GM12878 (cell line): ENCODE data around the gene KCTD2. TPM values are rescaled to one million over a fixed set of nuclear protein-coding genes. Genes with fewer than 3 reads are reported as not detected.
A peak's percentile ranks its signal among the peaks of the same experiment; 100 is the strongest.

Experiments
- ATF7 ChIP-seq: fragments of 450-650 bp; IDR thresholded peaks from 2 replicates; pipeline ENCODE4 v1.6.1; 2016; ENCODE audit warnings: low read depth, mild to moderate bottlenecking
- EGR1 ChIP-seq, 2 experiments: IDR thresholded peaks; 1 replicate in 1 of 2; 2 replicates in 1 of 2; pipeline ENCODE4 v1.6.1; 2011 to 2012; ENCODE audit warnings: low read depth in 2 of 2, low read length in 2 of 2, borderline replicate concordance in 1 of 2, mild to moderate bottlenecking in 1 of 2, moderate library complexity in 1 of 2
- HCFC1 ChIP-seq: fragments of 150-350 bp; IDR thresholded peaks from 2 replicates; pipeline ENCODE4 v1.6.1; 2014; ENCODE audit warnings: low read length
- JUNB ChIP-seq: IDR thresholded peaks from 2 replicates; pipeline ENCODE4 v1.6.1; 2016; ENCODE audit warnings: antibody characterized with exemption, mild to moderate bottlenecking
- MEF2A ChIP-seq: IDR thresholded peaks from 2 replicates; pipeline ENCODE4 v1.6.1; 2011; ENCODE audit warnings: low read depth, mild to moderate bottlenecking, low read length, moderate library complexity; ENCODE audit not compliant: insufficient read depth
- NBN ChIP-seq: fragments of 450-650 bp; IDR thresholded peaks from 2 replicates; pipeline ENCODE4 v1.6.1; 2016
- NFYB ChIP-seq: IDR thresholded peaks from 2 replicates; pipeline ENCODE4 v1.6.1; 2011; ENCODE audit warnings: low read depth, mild to moderate bottlenecking, low read length, improper control_type of control experiment, moderate library complexity; ENCODE audit not compliant: insufficient read depth
- NR2C1 ChIP-seq: fragments of 450-650 bp; IDR thresholded peaks from 2 replicates; pipeline ENCODE4 v1.6.1; 2017; ENCODE audit warnings: antibody characterized with exemption, mild to moderate bottlenecking, moderate library complexity
- NR2C2 ChIP-seq: IDR thresholded peaks from 2 replicates; pipeline ENCODE4 v1.6.1; 2011; ENCODE audit warnings: borderline replicate concordance, low read depth; ENCODE audit not compliant: control insufficient read depth, insufficient read length
- PAX8 ChIP-seq: fragments of 450-650 bp; IDR thresholded peaks from 2 replicates; pipeline ENCODE4 v1.6.1; 2017; ENCODE audit warnings: mild to moderate bottlenecking, moderate library complexity
- SMAD1 ChIP-seq: fragments of 450-650 bp; IDR thresholded peaks from 2 replicates; pipeline ENCODE4 v1.6.1; 2018; ENCODE audit warnings: mild to moderate bottlenecking, low read depth; ENCODE audit not compliant: partially characterized antibody
- SMC3 ChIP-seq: IDR thresholded peaks from 2 replicates; pipeline ENCODE4 v1.6.1; 2011; ENCODE audit warnings: low read length, improper control_type of control experiment, borderline replicate concordance
- SREBF2 ChIP-seq: IDR thresholded peaks from 2 replicates; pipeline ENCODE4 v1.6.1; 2012; ENCODE audit warnings: mild to moderate bottlenecking, low read length
- SUPT20H ChIP-seq: IDR thresholded peaks from 2 replicates; pipeline ENCODE4 v1.6.1; 2011; ENCODE audit warnings: low read depth, mild to moderate bottlenecking, low read length, moderate library complexity, borderline replicate concordance; ENCODE audit not compliant: control insufficient read depth
- SUZ12 ChIP-seq: fragments of 200-600 bp; sonication (generic); IDR thresholded peaks from one replicate; pipeline ENCODE4 v1.6.1; 2018; ENCODE audit warnings: antibody characterized with exemption, mild to moderate bottlenecking; ENCODE audit not compliant: unreplicated experiment
- ZNF622 ChIP-seq: fragments of 450-650 bp; IDR thresholded peaks from 2 replicates; pipeline ENCODE4 v1.6.1; 2017; ENCODE audit warnings: mild to moderate bottlenecking, inconsistent platforms
- ZSCAN29 ChIP-seq: fragments of 450-650 bp; IDR thresholded peaks from 2 replicates; pipeline ENCODE4 v1.6.1; 2017; ENCODE audit warnings: mild to moderate bottlenecking, moderate library complexity
- polyA plus RNA-seq, 11 experiments: library from polyadenylated mRNA; depleted of rRNA in 4 of 11; unstranded in 6 of 11; stranded (reverse) in 5 of 11; fragments of >200 nt; fragmentation: Nextera tagmentation in 4 of 11; fragmentation: Illumina TruSeq in 1 of 11; extraction: Ambion mirVana in 4 of 11; extraction: Trizol in 1 of 11; gene quantifications; 1 replicate in 1 of 11; 2 replicates in 10 of 11; pipeline versions ENCODE4 v1.2.1 to v1.2.3, GENCODE V29; 2011 to 2016; ENCODE audit warnings: inconsistent platforms in 2 of 11, missing spikeins in 2 of 11, low read depth in 1 of 11
- total RNA-seq, 4 experiments: library from RNA; depleted of rRNA in 3 of 4; stranded (reverse); fragments of >200 nt in 3 of 4; fragmentation: Illumina TruSeq in 1 of 4; extraction: Trizol in 1 of 4; gene quantifications; 2 replicates each; pipeline versions ENCODE4 v1.2.1 to v1.2.3, GENCODE V29; 2013 to 2021
- TF ChIP-seq, protein P1 (sequence below): IDR thresholded peaks from 2 replicates; pipeline ENCODE4 v1.6.1; 2011; ENCODE audit warnings: low read depth, mild to moderate bottlenecking, low read length, moderate library complexity, borderline replicate concordance; ENCODE audit errors: extremely low read depth
- TF ChIP-seq, protein P2 (sequence below): fragments of 450-650 bp; IDR thresholded peaks from 2 replicates; pipeline ENCODE4 v1.6.1; 2018; ENCODE audit warnings: borderline replicate concordance, mild to moderate bottlenecking; ENCODE audit not compliant: partially characterized antibody
- TF ChIP-seq, protein P3 (sequence below): fragments of 450-650 bp; formaldehyde crosslinking; IDR thresholded peaks from 2 replicates; pipeline ENCODE4 v1.4.0; 2022; ENCODE audit warnings: mild to moderate bottlenecking, moderate library complexity
- TF ChIP-seq, protein P4 (sequence below): IDR thresholded peaks from 2 replicates; pipeline ENCODE4 v1.6.1; 2012; ENCODE audit warnings: low read depth, low read length, improper control_type of control experiment

Gene KCTD2
- total and polyA plus RNA-seq, 10 of the 15 experiments (the other 5 are each of a cell fraction or from before 2014, with no cell fraction given): 1.5 to 27.5 (median 13.7) TPM

DNA sequence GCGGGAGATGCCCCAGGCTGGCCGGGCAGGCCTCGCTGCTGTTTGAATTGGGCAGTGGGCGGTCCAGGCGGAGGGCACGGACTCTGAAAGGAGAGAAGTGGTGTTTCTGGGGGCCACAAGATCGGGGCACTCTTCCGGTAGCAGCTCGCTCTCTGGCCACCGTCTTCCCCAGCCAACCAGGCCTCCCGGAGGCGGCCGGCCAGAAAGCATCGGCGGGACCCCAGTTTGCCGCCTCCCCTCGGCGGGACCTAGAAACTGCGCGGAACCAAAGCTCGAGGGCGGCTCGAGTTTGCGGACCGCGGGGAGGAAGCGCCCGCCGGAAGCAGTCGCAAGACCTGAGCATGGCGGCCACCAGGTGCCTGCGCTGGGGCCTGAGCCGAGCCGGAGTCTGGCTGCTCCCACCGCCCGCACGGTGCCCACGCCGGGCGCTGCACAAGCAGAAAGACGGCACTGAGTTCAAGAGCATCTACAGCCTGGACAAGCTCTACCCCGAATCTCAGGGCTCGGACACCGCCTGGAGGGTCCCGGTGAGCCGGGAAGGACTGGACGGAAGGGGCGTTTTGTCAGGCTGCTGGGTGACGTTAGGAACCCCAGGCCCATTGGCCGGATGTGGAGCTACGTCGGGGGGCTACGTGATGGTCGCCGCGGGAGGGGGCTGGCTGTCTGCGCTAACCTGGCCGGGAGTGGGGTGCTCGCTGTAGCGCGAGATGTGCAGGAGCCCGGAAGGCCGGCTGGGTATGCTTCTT, 34.5 kb upstream of the KCTD2 start, which contains the start of gene MRPL58 (continued):
- TF ChIP-seq, protein P1, sequence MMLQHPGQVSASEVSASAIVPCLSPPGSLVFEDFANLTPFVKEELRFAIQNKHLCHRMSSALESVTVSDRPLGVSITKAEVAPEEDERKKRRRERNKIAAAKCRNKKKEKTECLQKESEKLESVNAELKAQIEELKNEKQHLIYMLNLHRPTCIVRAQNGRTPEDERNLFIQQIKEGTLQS: no peak
- TF ChIP-seq ATF7: peak; percentile 21; the same call in 1 of the 2 replicates
- TF ChIP-seq EGR1 (IDR thresholded peaks at IDR 0.05; ENCODE audit: borderline replicate concordance in 1 of 2, low read depth in 2 of 2, low read length in 2 of 2): peak; percentile 48 to 67; a peak in 2 of 3 replicates
- TF ChIP-seq SMC3: peak; percentile 38; the same call in 1 of the 2 replicates
- peak; percentile 88 for TF ChIP-seq NR2C1
- no peak for TF ChIP-seq ZNF622
- TF ChIP-seq NR2C2: no peak
- TF ChIP-seq PAX8: no peak
- peak; percentile 84 for TF ChIP-seq HCFC1
- 0 out of 2 replicates have a peak, but pooled peaks have one; percentile 43 for TF ChIP-seq SREBF2
- peak; percentile 10 for TF ChIP-seq SMAD1
- TF ChIP-seq NFYB: no peak
- no peak for TF ChIP-seq ZSCAN29
- peak; percentile 79 for TF ChIP-seq MEF2A
- peak; percentile 66 for TF ChIP-seq NBN
- TF ChIP-seq, protein P2, sequence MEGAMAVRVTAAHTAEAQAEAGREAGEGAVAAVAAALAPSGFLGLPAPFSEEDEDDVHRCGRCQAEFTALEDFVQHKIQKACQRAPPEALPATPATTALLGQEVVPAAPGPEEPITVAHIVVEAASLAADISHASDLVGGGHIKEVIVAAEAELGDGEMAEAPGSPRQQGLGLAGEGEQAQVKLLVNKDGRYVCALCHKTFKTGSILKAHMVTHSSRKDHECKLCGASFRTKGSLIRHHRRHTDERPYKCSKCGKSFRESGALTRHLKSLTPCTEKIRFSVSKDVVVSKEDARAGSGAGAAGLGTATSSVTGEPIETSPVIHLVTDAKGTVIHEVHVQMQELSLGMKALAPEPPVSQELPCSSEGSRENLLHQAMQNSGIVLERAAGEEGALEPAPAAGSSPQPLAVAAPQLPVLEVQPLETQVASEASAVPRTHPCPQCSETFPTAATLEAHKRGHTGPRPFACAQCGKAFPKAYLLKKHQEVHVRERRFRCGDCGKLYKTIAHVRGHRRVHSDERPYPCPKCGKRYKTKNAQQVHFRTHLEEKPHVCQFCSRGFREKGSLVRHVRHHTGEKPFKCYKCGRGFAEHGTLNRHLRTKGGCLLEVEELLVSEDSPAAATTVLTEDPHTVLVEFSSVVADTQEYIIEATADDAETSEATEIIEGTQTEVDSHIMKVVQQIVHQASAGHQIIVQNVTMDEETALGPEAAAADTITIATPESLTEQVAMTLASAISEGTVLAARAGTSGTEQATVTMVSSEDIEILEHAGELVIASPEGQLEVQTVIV: no peak
- TF ChIP-seq JUNB: no peak
- TF ChIP-seq, protein P3, sequence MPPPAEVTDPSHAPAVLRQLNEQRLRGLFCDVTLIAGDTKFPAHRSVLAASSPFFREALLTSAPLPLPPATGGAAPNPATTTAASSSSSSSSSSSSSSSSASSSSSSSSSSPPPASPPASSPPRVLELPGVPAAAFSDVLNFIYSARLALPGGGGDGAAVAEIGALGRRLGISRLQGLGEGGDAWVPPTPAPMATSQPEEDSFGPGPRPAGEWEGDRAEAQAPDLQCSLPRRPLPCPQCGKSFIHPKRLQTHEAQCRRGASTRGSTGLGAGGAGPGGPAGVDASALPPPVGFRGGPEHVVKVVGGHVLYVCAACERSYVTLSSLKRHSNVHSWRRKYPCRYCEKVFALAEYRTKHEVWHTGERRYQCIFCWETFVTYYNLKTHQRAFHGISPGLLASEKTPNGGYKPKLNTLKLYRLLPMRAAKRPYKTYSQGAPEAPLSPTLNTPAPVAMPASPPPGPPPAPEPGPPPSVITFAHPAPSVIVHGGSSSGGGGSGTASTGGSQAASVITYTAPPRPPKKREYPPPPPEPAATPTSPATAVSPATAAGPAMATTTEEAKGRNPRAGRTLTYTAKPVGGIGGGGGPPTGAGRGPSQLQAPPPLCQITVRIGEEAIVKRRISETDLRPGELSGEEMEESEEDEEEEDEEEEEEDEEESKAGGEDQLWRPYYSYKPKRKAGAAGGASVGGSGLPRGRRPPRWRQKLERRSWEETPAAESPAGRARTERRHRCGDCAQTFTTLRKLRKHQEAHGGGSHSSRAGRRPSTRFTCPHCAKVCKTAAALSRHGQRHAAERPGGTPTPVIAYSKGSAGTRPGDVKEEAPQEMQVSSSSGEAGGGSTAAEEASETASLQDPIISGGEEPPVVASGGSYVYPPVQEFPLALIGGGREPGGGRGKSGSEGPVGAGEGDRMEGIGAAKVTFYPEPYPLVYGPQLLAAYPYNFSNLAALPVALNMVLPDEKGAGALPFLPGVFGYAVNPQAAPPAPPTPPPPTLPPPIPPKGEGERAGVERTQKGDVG (CRISPR knock-in tag): no peak
- TF ChIP-seq SUZ12: no peak
- TF ChIP-seq, protein P4, sequence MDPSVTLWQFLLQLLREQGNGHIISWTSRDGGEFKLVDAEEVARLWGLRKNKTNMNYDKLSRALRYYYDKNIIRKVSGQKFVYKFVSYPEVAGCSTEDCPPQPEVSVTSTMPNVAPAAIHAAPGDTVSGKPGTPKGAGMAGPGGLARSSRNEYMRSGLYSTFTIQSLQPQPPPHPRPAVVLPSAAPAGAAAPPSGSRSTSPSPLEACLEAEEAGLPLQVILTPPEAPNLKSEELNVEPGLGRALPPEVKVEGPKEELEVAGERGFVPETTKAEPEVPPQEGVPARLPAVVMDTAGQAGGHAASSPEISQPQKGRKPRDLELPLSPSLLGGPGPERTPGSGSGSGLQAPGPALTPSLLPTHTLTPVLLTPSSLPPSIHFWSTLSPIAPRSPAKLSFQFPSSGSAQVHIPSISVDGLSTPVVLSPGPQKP: peak; percentile 84
- no peak for TF ChIP-seq SUPT20H
